SK-N-SH treated with all-trans-retinoic acid at 6 μM for 48 hours (cell line): ENCODE results near the gene RLN3.

Experiments
- ARNTL ChIP-seq: fragments of 450-650 bp; formaldehyde crosslinking; IDR thresholded peaks from 2 replicates; pipeline ENCODE4 v1.5.0; 2020; ENCODE audit warnings: low read depth, mild to moderate bottlenecking, moderate library complexity, borderline replicate concordance
- BACH2 ChIP-seq: fragments of 250-450 bp; sonication (Bioruptor Pico); IDR thresholded peaks from 2 replicates; pipeline ENCODE4 v1.9.0; 2021; ENCODE audit warnings: mild to moderate bottlenecking, borderline replicate concordance
- GLIS3 ChIP-seq: fragments of 250-450 bp; sonication (Bioruptor Pico); IDR thresholded peaks from 2 replicates; pipeline ENCODE4 v1.5.0; 2020; ENCODE audit warnings: mild to moderate bottlenecking, moderate library complexity
- ISL1 ChIP-seq: fragments of 250-450 bp; sonication (Bioruptor Pico); IDR thresholded peaks from 2 replicates; pipeline ENCODE4 v2.1.2; 2022; ENCODE audit warnings: mild to moderate bottlenecking, moderate library complexity
- OSR1 ChIP-seq: fragments of 250-450 bp; sonication (Bioruptor Pico); IDR thresholded peaks from 2 replicates; pipeline ENCODE4 v1.8.0; 2022; ENCODE audit warnings: moderate library complexity, mild to moderate bottlenecking, inconsistent platforms
- PATZ1 ChIP-seq: fragments of 250-450 bp; sonication (Bioruptor Pico); IDR thresholded peaks from 2 replicates; pipeline ENCODE4 v1.8.0; 2020; ENCODE audit warnings: mild to moderate bottlenecking, moderate library complexity, borderline replicate concordance
- PPARA ChIP-seq: fragments of 250-450 bp; sonication (Bioruptor Pico); IDR thresholded peaks from 2 replicates; pipeline ENCODE4 v1.5.0; 2020; ENCODE audit warnings: mild to moderate bottlenecking, borderline replicate concordance
- RARB ChIP-seq: fragments of 250-450 bp; sonication (Bioruptor Pico); IDR thresholded peaks from 2 replicates; pipeline ENCODE4 v1.8.0; 2021; ENCODE audit warnings: mild to moderate bottlenecking, moderate library complexity
- ZFP3 ChIP-seq: fragments of 250-450 bp; sonication (Bioruptor Pico); IDR thresholded peaks from 2 replicates; pipeline ENCODE4 v1.5.0; 2020; ENCODE audit warnings: mild to moderate bottlenecking, moderate library complexity
- ZNF565 ChIP-seq: fragments of 450-650 bp; formaldehyde crosslinking; conservative IDR thresholded peaks from 2 replicates; pipeline ENCODE4 v1.5.0; 2020; ENCODE audit warnings: low read depth, mild to moderate bottlenecking, moderate library complexity
- TF ChIP-seq, protein P1 (sequence below): fragments of 250-450 bp; sonication (Bioruptor Pico); IDR thresholded peaks from 2 replicates; pipeline ENCODE4 v1.5.1; 2020; ENCODE audit warnings: low read depth, mild to moderate bottlenecking, moderate library complexity
- TF ChIP-seq, protein P2 (sequence below): fragments of 250-450 bp; sonication (Bioruptor Pico); IDR thresholded peaks from 2 replicates; pipeline ENCODE4 v1.8.0; 2021; ENCODE audit warnings: low read depth, mild to moderate bottlenecking, moderate library complexity, borderline replicate concordance

- TF ChIP-seq RARB (CRISPR knock-in tag) (no peak), PPARA (CRISPR knock-in tag) (no peak), ARNTL (no peak), GLIS3 (CRISPR knock-in tag) (no peak), ZFP3 (no peak), BACH2 (CRISPR knock-in tag) (no peak), ZNF565 (CRISPR knock-in tag) (no peak), OSR1 (CRISPR knock-in tag) (no peak), PATZ1 (CRISPR knock-in tag) (no peak), ISL1 (CRISPR knock-in tag) (no peak)
- TF ChIP-seq, protein P1, sequence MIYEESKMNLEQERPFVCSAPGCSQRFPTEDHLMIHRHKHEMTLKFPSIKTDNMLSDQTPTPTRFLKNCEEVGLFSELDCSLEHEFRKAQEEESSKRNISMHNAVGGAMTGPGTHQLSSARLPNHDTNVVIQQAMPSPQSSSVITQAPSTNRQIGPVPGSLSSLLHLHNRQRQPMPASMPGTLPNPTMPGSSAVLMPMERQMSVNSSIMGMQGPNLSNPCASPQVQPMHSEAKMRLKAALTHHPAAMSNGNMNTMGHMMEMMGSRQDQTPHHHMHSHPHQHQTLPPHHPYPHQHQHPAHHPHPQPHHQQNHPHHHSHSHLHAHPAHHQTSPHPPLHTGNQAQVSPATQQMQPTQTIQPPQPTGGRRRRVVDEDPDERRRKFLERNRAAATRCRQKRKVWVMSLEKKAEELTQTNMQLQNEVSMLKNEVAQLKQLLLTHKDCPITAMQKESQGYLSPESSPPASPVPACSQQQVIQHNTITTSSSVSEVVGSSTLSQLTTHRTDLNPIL (CRISPR knock-in tag), result no peak
- TF ChIP-seq, protein P2, sequence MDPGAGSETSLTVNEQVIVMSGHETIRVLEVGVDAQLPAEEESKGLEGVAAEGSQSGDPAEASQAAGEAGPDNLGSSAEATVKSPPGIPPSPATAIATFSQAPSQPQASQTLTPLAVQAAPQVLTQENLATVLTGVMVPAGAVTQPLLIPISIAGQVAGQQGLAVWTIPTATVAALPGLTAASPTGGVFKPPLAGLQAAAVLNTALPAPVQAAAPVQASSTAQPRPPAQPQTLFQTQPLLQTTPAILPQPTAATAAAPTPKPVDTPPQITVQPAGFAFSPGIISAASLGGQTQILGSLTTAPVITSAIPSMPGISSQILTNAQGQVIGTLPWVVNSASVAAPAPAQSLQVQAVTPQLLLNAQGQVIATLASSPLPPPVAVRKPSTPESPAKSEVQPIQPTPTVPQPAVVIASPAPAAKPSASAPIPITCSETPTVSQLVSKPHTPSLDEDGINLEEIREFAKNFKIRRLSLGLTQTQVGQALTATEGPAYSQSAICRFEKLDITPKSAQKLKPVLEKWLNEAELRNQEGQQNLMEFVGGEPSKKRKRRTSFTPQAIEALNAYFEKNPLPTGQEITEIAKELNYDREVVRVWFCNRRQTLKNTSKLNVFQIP, result no peak
Measured at GRCh38 chr19:13989487-13989886, 38.5 kb upstream of the RLN3 start.
